GM21360 (cell line): ENCODE data around the gene ITGAE.

Experiments used
- ATAC-seq: cut with Tn5 transposase; IDR thresholded peaks from one replicate; pipeline ENCODE4 v1.9.1; 2021; ENCODE audit warnings: mild to moderate bottlenecking, moderate library complexity; ENCODE audit not compliant: unreplicated experiment

The ITGAE gene

DNA sequence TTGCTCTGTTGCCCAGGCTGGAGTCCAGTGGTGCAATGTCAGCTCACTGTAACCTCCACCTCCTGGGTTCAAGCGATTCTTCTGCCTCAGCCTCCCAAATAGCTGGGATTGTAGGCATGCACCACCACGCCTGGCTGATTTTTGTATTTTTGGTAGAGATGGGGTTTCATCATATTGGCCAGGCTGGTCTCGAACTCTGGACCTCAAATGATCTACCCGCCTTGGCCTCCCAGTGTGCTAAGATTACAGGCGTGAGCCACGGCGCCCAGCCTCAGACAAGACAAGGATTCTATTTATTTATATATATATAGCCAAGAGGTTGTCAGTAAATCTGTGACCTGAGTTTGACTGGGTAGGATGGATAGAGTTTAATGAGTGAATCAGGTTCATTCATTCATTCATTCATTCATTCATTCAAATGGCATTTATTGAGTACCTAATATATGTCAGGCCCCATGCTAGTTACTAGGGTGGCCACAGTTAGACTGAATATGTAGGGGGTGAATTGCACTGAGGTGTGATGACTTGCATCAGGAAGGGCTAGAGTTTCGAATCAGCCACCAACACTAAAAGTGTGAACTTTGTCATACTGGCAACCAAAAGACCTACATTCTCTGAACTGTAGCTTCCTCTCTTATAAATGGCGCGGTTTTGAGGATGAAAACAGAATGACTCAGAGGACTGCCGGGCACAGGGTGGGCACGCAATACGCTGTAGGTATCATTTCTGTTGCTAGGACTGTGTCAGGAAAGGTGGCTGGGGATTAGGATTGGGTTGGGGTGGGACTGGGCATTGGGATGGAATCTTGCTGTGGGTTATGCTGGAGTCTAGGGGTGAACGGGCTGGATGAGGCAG is 37.8 kb downstream of the ITGAE start:
- ATAC-seq, result peak; percentile 62

DNA sequence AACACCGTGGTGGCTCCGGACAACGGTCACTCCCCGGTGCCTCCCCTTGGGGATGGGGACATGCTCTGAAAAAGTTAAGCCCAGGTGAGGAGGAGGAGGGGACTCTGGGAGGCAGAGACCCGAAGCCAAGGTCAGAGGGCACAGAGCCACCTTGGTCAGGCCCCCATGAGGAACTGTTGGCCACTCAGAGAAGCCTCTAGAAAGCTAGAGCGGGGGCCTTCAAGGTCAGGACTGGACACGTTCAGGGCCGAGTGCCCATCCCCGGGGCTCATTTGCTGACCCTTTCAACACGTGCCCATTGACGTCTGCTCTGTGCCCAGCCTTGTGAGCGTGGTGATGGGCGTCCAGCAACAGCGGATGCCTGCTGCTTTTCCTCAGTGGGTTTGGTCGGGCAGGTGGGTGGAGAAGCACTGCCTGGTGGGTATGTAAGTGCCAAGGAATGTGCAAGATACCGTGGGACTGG is 39.0 kb downstream of the ITGAE start:
- no peak for ATAC-seq

DNA sequence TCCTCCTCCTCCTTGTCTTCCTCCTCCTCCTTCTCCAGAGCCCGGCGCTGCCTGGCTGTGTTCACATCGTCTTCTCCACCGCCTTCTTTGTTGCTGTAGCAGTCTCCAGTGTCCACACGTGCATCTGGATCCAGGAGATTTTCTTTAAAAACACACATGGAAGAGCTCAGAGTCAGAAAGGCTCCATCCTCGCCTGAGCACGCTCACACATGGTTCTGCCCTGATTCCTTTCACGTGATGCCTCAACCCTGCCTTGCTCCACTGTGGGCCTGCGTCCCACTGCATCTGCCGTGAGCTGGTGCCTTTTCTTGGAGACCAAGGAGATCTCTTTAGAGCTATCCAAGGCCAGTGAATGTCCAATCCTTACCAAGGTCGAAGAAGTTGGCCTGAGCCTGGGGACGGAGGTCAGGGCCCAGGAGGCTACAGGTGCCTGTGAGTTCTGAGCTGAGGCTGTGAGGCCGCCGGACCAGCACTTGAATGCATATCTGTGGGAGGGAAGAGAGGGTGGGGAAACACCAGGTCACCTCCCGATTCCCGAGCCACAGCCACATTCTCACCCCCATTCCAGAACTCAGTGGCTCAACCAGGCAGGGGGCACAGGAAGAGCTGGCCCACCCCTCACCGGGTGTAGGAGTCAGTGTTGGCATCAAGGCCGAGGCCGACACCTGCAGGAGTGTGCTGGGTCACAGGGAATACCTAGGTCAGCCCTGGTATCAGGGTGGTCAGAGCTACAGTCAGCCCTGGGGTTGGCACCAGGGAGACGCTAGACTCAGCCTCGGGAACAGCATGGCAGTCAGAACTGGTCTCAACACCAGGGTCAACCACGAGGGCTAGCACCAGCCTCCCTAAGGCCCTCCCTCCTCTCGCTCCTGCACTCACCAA is 39.7 kb downstream of the ITGAE start:
- no peak for ATAC-seq

- no peak for ATAC-seq
Measured at GRCh38 chr17:3759597-3760216, 41.3 kb downstream of the ITGAE start.

- no peak for ATAC-seq
Measured at GRCh38 chr17:3755335-3756030, 45.5 kb downstream of the ITGAE start.

DNA sequence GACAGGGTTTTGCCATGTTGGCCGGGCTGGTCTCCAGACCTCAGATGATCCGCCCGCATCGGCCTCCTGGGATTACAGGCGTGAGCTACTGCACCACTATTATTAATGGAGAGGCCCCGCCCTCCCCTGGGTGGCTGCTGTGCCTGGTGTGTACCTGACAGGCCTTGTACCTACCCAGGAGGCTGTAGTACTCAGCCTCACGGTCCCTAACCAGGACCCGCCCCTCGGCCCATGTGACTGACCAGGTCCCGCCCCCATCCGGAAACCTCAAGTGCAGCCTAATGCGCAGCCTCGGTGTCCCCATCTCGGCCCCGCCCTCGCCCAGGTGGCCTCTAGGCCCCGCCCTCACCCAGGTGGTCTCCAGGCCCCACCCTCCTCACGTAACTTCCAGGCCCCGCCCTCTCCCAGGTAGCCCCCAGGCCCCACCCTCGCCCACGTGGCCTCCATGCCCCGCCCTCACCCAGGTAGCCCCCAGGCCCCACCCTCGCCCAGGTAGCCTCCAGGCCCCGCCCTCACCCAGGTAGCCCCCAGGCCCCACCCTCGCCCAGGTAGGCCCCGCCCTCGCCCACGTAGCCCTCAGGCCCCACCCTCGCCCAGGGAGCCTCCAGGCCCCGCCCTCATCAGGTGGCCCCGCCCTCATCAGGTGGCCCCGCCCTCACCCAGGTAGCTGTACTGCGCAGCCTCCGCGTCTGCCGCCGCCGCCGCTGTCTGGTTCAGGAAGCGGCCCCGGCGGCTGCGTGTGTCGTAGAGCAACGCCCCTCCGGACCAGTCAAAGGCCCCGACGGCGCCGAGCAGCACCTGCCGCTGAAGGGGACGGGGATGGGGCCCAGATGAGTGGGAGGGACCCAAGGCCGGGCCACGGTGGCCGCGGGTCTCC is 46.3 kb downstream of the ITGAE start:
- ATAC-seq, result no peak

DNA sequence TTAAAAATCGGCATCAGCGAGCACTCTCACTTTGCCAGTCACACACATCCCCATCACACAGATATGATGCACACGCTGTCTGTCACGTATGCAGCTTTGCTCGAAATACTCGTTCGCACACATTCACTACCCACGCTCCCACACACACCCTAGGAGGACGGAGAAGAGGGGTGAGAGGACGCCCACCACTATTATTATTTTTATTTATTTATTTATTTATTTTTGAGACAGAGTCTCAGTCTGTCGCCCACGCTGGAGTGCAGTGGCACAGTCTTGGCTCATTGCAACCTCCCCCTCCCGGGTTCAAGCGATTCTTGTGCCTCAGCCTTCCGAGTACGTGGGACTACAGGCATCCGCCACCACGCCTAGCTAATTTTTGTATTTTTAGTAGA is 46.9 kb downstream of the ITGAE start:
- no peak for ATAC-seq

DNA sequence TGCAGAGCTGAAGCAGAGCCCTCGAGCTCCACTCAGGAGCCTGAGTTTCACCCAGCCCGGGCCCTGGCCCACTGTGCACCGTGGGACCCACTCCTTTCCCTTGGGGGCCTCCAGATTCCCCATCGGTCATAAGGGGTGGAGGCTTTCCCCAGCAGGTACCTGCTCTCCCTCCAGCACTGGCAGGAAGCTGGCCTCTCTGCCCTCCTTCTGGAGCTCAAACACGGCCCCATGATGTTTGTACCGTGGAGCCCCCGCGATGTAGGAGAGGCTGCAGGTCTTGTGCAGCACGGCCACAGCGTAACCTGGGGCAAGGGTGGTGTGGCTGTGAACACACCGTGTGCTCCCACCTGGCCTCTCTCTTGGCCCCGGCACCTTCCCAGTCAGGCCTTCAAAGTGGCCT is 47.4 kb downstream of the ITGAE start:
- no peak for ATAC-seq

GRCh38 chr17:3751836-3752235 is 49.2 kb downstream of the ITGAE start:
- ATAC-seq, result no peak

DNA sequence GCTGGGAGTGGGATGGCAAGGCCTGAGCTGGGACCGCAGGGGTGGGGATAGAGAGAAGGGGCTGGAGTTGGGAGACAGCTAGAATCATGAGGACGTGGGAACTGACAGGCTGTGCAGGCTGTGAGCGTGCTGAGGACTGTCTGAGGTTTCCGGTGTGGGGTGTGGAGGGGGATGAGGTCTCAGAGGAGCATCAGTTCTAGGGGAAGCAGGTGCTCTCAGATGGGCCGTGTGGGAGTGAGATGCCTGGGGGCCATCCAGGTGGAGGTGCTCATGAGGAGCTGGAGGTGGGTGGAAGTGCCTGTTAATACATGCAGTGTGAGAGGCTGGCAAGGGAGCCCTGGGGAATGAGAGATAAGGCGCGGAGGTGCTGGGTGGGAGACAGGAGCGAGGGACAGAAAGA is 50.1 kb downstream of the ITGAE start:
- ATAC-seq, result no peak

DNA sequence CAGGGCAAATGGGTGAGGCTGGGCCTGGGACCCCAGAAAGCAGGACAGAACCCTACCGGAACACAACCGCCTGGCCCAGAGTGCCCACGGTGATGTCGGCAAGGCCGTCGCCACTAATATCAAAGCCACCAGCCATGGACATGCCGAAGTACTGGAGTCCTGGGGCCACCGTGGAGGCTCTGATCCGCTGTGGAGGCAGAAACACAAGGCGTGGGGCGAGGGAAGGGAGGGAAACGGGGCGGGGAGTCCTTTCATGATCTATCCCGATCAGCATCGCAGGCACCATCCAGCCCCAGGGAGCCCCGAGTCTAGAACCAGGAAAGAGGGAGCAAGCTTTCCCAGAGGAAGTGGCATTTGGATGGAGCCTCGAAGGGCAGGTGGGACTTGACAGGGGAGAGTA is 50.7 kb downstream of the ITGAE start:
- no peak for ATAC-seq

GRCh38 chr17:3748576-3748975 is 52.4 kb downstream of the ITGAE start:
- ATAC-seq, result no peak

- ATAC-seq, result no peak
Measured at GRCh38 chr17:3747805-3748204, 53.2 kb downstream of the ITGAE start.

- ATAC-seq, result no peak
Measured at GRCh38 chr17:3745071-3745470, 55.9 kb downstream of the ITGAE start.

GRCh38 chr17:3744014-3744413 is 57.0 kb downstream of the ITGAE start:
- no peak for ATAC-seq

DNA sequence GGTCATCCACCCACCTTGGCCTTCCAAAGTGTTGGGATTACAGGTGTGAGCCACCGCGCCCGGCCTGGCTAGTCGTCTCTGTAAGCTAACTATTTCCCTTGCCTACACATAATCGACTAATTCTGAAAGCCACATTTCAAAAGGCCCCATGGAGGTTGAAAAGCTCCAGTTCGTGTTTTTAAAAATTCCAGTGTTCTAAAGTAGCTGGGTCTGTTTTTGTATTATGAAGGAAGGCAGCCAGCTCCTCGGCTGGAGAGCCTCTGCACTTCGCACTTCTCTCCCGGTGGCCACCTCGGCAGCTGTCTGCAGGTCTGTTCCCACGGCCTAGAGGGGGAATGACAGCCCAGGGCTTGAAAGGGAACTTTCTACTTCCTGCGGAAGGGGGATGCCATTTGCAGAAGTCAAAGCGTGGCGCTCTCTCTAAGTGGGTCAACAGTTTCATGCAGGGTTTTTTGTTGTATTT is 60.3 kb downstream of the ITGAE start:
- ATAC-seq, result no peak

- ATAC-seq, result no peak
Measured at GRCh38 chr17:3739422-3740124, 61.4 kb downstream of the ITGAE start.

DNA sequence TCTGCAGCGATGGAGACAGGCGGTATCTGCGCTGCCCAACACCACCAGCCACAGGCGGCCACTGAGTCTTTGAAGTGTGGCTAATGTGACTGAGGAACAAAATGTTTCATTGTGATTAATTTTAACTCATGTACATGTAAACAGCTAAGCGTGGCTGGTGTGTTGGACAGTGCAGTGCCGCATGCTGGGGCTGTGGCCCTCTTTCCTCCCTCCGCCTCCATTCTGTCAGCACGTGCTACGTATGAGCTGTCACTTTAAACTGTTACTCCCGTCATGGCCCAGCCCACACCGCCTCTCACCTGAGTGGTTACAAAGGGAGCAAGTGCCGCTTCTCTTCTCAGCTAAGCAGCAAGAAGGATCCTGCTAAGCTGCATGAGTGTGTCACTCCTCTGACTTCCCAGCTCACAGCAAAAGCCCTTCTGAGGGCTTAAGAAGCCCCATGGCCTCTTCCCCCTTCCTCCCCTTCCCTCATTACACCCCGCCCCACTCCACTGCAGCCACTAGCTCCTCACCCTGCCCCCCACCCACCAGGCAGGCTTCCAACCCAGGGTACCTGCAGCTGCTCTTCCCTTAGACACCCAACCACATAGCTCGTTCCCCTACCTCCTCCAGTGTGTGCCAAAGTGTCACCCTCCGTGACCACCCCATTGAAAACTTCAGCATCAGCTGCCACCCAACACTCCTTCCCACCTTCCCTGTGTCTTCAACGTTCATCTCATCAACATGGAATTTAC is 62.3 kb downstream of the ITGAE start:
- ATAC-seq, result no peak
